HCT116 (cell line): ENCODE data around the gene MRPL58. TPM values are rescaled to one million over a fixed set of nuclear protein-coding genes. Genes with fewer than 3 reads are reported as not detected.
"Not testable (repeated sequence)": the region's sequence is repeated elsewhere in the genome, so short reads cannot be mapped to it uniquely, and the experiment has no call there.

Source experiments
- ATAC-seq: fragments of 200-7000 bp; cut with Tn5 transposase; 2 replicates; pipeline ENCODE4 v1.9.1; 2020; ENCODE audit warnings: mild to moderate bottlenecking, moderate library complexity
- BruUV-seq: library from RNA; stranded (reverse); fragments of 400-500 nt; replicated peaks from 2 replicates; lab custom pipeline; 2021; lab: Mats Ljungman, UMichigan
- CTCF ChIA-PET: fragments of 300-600 bp; sonication (Branson Sonifier 250); formaldehyde crosslinking; loops from one replicate; lab custom pipeline; 2021; ENCODE audit warnings: antibody characterized with exemption; lab: Charles Lee
- POLR2A ChIA-PET: fragments of 300-600, 350-600 bp; sonication (Branson Sonifier 250); formaldehyde crosslinking; loops from one replicate; lab custom pipeline; 2021; ENCODE audit warnings: antibody characterized with exemption; lab: Charles Lee
- RAD21 ChIA-PET, 2 experiments: fragments of 300-600 bp; sonication (Branson Sonifier 250); formaldehyde crosslinking; loops; one replicate each; lab custom pipeline; 2023; ENCODE audit warnings: low total read pairs in 2 of 2; ENCODE audit not compliant: uncharacterized antibody in 2 of 2, unreplicated experiment in 2 of 2, low non-redundant PET in 1 of 2; lab: Charles Lee
- DNase-seq: peaks from one replicate; pipeline ENCODE4 v3.0.0-alpha.2; 2010; ENCODE audit warnings: low read depth, low spot score
- H2AFZ ChIP-seq: fragments of 200-600 bp; shearing (Covaris generic), sonication (generic); 2 replicates; pipeline ENCODE4 v1.6.1; 2017; ENCODE audit warnings: low read depth, mixed run types, mixed read lengths, antibody characterized with exemption, low read length; ENCODE audit not compliant: poor library complexity, severe bottlenecking
- H3K27ac ChIP-seq: 2 replicates; pipeline ENCODE4 v1.5.1; 2012; ENCODE audit warnings: low read depth, low read length
- H3K27me3 ChIP-seq: fragments of 200-600 bp; sonication (generic); 2 replicates; pipeline ENCODE4 v1.6.1; 2016; ENCODE audit warnings: mixed run types, low read length, mixed read lengths; ENCODE audit not compliant: insufficient read depth
- H3K36me3 ChIP-seq, 2 experiments: fragments of 200-500 bp in 1 of 2; fragments of 200-600 bp in 1 of 2; sonication (Bioruptor generic) in 1 of 2; sonication (generic) in 1 of 2; 2 replicates each; pipeline versions ENCODE4 v1.5.1 to v1.6.1; 2014 to 2016; ENCODE audit warnings: low read length in 2 of 2, inconsistent platforms in 1 of 2, mixed read lengths in 1 of 2, mixed run types in 1 of 2; ENCODE audit not compliant: insufficient read depth in 2 of 2, control insufficient read depth in 1 of 2
- H3K4me1 ChIP-seq, 2 experiments: fragments of 200-600 bp in 1 of 2; sonication (generic) in 1 of 2; 2 replicates each; pipeline versions ENCODE4 v1.5.1 to v1.6.1; 2012 to 2017; ENCODE audit warnings: low read length in 2 of 2, inconsistent platforms in 1 of 2, mild to moderate bottlenecking in 1 of 2, mixed read lengths in 1 of 2, mixed run types in 1 of 2, moderate library complexity in 1 of 2; ENCODE audit not compliant: insufficient read depth in 2 of 2, control insufficient read depth in 1 of 2
- H3K4me2 ChIP-seq: fragments of 200-600 bp; sonication (generic); 2 replicates; pipeline ENCODE4 v1.6.1; 2017; ENCODE audit warnings: mixed run types, low read length, mixed read lengths
- H3K4me3 ChIP-seq, 2 experiments: fragments of 200-600 bp in 1 of 2; sonication (generic) in 1 of 2; replicated peaks in 1 of 2; 2 replicates each; pipeline ENCODE4 v1.5.1; 2011 to 2016; ENCODE audit warnings: low read length in 2 of 2, control low read depth in 1 of 2, low read depth in 1 of 2, mild to moderate bottlenecking in 1 of 2, mixed read lengths in 1 of 2, mixed run types in 1 of 2
- H3K79me2 ChIP-seq: fragments of 200-600 bp; sonication (generic); 2 replicates; pipeline ENCODE4 v1.6.1; 2017; ENCODE audit warnings: mild to moderate bottlenecking, mixed run types, low read length, moderate library complexity, mixed read lengths; ENCODE audit not compliant: insufficient read depth
- H3K9ac ChIP-seq: fragments of 200-600 bp; sonication (generic); 2 replicates; pipeline ENCODE4 v1.6.1; 2016; ENCODE audit warnings: low read length, mixed read lengths
- H3K9me2 ChIP-seq: fragments of 200-600 bp; sonication (generic), shearing (Covaris generic); 2 replicates; pipeline ENCODE4 v1.6.1; 2017; ENCODE audit warnings: mixed run types, mild to moderate bottlenecking, moderate library complexity; ENCODE audit not compliant: insufficient read depth
- H3K9me3 ChIP-seq, 2 experiments: fragments of 200-500 bp in 1 of 2; fragments of 200-600 bp in 1 of 2; sonication (Bioruptor generic) in 1 of 2; sonication (generic) in 1 of 2; 2 replicates each; pipeline ENCODE4 v1.6.1; 2014 to 2017; ENCODE audit warnings: low read length in 2 of 2, mixed read lengths in 2 of 2, inconsistent platforms in 1 of 2, low read depth in 1 of 2, mild to moderate bottlenecking in 1 of 2, mixed run types in 1 of 2, moderate library complexity in 1 of 2; ENCODE audit not compliant: control insufficient read depth in 1 of 2, insufficient read depth in 1 of 2
- H4K20me1 ChIP-seq: fragments of 200-600 bp; sonication (generic), shearing (Covaris generic); 2 replicates; pipeline ENCODE4 v1.6.1; 2017; ENCODE audit warnings: mixed run types, mild to moderate bottlenecking, moderate library complexity; ENCODE audit not compliant: insufficient read depth
- ATF3 ChIP-seq: IDR thresholded peaks from 2 replicates; pipeline ENCODE4 v1.6.1; 2012
- CEBPB ChIP-seq: IDR thresholded peaks from 2 replicates; pipeline ENCODE4 v1.6.1; 2012; ENCODE audit warnings: low read depth
- FOSL1 ChIP-seq: IDR thresholded peaks from 2 replicates; pipeline ENCODE4 v1.6.1; 2012; ENCODE audit warnings: low read depth
- POLR2AphosphoS5 ChIP-seq: IDR thresholded peaks from 2 replicates; pipeline ENCODE4 v1.6.1; 2011; ENCODE audit warnings: mild to moderate bottlenecking, low read depth, low read length, moderate library complexity
- ZBTB33 ChIP-seq: IDR thresholded peaks from 2 replicates; pipeline ENCODE4 v1.6.1; 2011; ENCODE audit warnings: mild to moderate bottlenecking, low read length, moderate library complexity; ENCODE audit not compliant: insufficient replicate concordance; ENCODE audit errors: extremely low read depth
- intact Hi-C: fragments of 100-400 bp; cut with micrococcal nuclease; formaldehyde crosslinking; loops from 2 replicates; pipeline ENCODE4 v1.10.0; 2022
- total RNA-seq: library from RNA; stranded (reverse); gene quantifications from one replicate; pipeline ENCODE4 v1.2.1, GENCODE V29; 2021; ENCODE audit not compliant: unreplicated experiment

The MRPL58 gene
- total RNA-seq, 1 experiment from 2014 or later: 80.5 TPM

DNA sequence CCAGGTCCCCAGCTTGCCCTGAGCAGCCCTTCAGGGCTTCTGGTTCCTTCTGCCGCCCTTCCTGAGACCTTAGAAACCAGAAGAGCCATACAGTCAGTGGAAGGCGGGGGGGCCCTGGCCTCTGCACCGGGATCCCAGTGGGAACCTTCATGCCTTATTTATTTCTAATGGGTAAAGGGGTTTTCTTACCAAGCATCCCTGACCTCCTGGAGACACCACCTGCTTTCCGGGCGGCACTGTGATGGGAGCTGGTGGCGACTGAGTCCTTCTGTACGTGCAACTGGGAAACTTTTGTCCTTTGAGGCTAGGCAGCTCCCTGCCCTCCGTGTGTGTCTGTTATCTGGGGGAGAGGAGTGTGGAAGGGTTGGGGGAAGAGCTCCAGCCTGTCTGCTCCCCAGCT is 7.2 kb upstream of the MRPL58 start:
- ChIA-PET POLR2A (interaction anchor here (0.6 kb wide), 1 partner anchor 599 kb away, joined by 3 read pairs; no protein-coding TSS in a partner anchor), CTCF (interaction anchor here (4.0 kb wide), 1 partner anchor 44 kb away, joined by 32 read pairs; no protein-coding TSS in a partner anchor), RAD21 (no interaction called here)
- no peaks in the 10 kb centered on the region for H3K79me2 ChIP-seq
- no peak overlapping the region for H3K9ac ChIP-seq
- intact Hi-C loops: no loop called here
- no peaks in the 10 kb centered on the region for H3K27me3 ChIP-seq
- no peaks in the 10 kb centered on the region for H3K9me2 ChIP-seq
- no peak overlapping the region for H2AFZ ChIP-seq
- H3K4me2 ChIP-seq: no peak overlapping the region
- H3K36me3 ChIP-seq: peaks cover 4 to 19% of the 10 kb centered on the region in 2 experiments; a peak in 2 of 4 replicates
- H3K9me3 ChIP-seq: no peaks in the 10 kb centered on the region
- H3K4me1 ChIP-seq: peaks cover 0 to 3% of the 10 kb centered on the region in 2 experiments; a peak in 1 of 4 replicates
- no peak for TF ChIP-seq FOSL1
- no peak for TF ChIP-seq POLR2AphosphoS5
- no peak for TF ChIP-seq ATF3
- TF ChIP-seq ZBTB33: no peak
- no peak for TF ChIP-seq CEBPB
- DNase-seq: no peak
- no peak overlapping the region for H3K27ac ChIP-seq
- no peak for ATAC-seq
- no peaks in the 10 kb centered on the region for H4K20me1 ChIP-seq
- H3K4me3 ChIP-seq: no peak overlapping the region
- TSS peak; percentile 41 for BruUV-seq

DNA sequence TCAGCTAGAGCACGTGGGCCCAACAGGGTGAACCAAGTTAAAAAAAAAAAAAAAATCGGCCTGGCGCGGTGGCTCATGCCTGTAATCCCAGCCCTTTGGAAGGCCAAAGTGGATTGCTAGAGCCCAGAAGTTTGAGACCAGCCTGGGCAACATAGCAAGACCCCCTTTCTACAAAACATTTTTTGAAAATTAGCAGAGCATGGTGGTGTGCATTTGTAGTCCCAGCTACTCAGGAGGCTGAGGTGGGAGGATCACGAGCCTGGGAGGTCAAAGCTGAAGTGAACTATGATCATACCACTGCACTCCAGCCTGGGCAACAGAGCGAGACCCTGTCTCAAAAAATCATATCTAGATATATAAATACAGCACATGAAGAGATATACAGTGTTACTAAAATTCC is 6.4 kb upstream of the MRPL58 start:
- BruUV-seq, H3K27me3 ChIP-seq, H3K9me2 ChIP-seq, H2AFZ ChIP-seq, H3K9me3 ChIP-seq, H3K9ac ChIP-seq, ATAC-seq, H4K20me1 ChIP-seq, DNase-seq, H3K27ac ChIP-seq, H3K4me2 ChIP-seq, H3K4me3 ChIP-seq, H3K4me1 ChIP-seq, H3K79me2 ChIP-seq: not testable (repeated sequence)
- POLR2A ChIA-PET: interaction anchor here (1.0 kb wide), 1 partner anchor 44 kb away, joined by 4 read pairs; no protein-coding TSS in a partner anchor
- CTCF ChIA-PET: interaction anchor here (4.0 kb wide), 1 partner anchor 45 kb away, joined by 32 read pairs; no protein-coding TSS in a partner anchor
- peaks cover 4 to 19% of the 10 kb centered on the region in 2 experiments; a peak in 2 of 4 replicates for H3K36me3 ChIP-seq
- RAD21 ChIA-PET: interaction anchor here in 1 of 2 experiments (1.0 kb wide), 1 partner anchor 44 kb away, joined by 3 read pairs; no protein-coding TSS in a partner anchor
- intact Hi-C loops: loop anchor here (1.0 kb wide), 1 partner anchor 45 kb away; no protein-coding TSS in a partner anchor
